HG02970 (cell line): ENCODE results near the gene SEPTIN8.

ENCODE experiments used
- ATAC-seq: cut with Tn5 transposase; IDR thresholded peaks from one replicate; pipeline ENCODE4 v1.9.1; 2021; ENCODE audit warnings: mild to moderate bottlenecking, moderate library complexity, moderate number of reproducible peaks; ENCODE audit not compliant: unreplicated experiment, low FRiP score

SEPTIN8 gene

DNA sequence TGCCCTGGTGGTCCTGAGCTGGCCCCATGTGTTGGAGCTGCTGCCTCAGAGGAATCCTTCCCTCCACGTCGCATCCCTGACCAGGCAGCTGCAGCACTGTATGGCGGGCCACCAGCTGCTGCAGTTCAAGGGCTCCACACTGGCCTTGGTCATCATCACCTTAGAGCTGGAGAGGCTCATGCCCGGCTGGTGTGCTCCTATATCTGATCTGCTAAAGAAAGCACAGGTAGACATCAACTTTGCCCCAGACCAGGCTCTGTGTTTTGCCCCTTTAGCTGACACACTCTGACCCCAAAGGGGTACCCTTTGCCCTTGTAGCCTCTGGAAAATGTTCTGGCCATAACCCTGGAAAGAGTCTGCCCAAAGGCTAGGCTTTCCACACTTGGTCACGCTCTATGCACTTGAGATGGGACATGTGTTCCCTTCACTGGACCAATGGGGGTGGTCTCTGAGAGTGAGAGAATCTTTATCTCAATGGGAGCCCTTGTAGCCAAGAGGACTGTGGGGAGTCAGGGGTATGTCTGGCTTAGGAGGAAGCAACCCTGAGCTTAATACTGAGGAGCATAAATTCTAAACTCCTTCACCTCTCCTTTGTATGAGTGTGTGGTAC, 25.0 kb downstream of the SEPTIN8 start:
- no peak for ATAC-seq

DNA sequence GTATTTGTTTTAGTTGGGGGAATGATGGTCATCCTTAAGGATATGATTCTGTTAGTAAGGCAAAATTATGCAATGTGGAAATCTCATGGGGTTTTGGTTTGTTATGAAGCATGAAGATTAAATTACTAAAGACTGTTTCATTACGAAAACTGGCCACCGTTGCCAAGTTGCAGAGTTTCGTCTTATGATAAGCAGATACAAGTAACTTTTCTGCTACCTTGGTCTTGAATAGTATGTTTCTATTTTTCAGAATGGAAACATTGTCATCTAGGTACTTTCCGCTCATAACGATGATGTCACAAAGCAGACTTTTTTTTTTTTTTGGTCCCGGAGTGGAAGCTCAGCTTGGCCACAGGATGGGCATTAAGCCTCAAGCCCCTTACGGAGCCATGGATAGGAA, 25.6 kb downstream of the SEPTIN8 start:
- ATAC-seq = peak; percentile 55

DNA sequence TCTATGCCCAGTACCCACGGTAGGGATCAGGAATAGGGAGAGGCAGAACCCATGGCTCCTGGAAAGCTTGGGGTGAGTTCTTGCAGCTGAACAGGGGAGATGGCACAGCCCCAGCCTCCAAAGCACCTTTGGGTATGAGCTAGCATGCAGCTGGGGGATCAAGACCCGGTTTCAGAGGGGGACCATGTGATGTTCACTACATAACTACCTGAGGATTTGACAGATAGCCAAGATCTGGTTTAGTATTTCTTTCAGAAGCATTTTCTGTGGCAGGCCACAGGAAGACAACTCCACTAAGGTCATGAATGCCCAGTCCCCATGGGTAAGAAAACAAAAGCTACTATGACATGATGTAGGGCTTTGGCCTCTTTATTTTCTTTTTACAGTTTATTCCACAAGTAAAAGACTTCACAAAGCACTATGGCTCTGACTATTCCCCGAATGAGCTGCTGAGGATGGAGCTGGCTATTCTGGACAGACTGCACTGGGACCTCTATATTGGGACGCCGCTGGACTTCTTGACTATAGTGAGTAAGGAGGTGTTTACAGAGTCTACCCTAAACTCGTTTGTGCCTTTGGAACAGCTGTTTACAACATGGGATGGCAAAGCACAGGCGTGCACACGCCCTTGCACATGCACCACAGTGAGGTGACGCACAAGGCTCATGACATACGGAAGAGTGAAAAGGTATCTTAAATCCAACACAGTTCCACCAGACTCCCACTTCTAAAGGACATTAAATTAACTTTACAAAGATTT, 26.4 kb downstream of the SEPTIN8 start:
- ATAC-seq = no peak

DNA sequence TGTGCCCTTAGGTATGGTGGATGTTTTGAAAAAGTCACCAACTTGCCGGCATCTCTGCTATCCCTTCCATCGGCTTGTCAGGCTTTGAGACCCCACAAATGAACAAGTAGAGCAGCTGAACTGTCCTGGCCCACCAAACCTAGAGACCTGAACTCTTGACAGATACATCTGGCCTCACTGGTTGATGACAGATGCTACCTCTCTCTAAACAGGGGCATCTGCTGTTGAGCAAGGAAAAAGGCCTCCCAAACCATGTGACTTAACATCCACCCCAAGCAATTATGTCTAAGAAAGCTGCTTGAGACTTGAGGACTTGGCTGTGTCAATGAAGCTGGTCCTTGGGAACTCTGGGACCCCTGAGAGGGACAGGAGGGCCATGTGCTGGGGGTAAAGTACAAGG, 27.5 kb downstream of the SEPTIN8 start:
- no peak for ATAC-seq

DNA sequence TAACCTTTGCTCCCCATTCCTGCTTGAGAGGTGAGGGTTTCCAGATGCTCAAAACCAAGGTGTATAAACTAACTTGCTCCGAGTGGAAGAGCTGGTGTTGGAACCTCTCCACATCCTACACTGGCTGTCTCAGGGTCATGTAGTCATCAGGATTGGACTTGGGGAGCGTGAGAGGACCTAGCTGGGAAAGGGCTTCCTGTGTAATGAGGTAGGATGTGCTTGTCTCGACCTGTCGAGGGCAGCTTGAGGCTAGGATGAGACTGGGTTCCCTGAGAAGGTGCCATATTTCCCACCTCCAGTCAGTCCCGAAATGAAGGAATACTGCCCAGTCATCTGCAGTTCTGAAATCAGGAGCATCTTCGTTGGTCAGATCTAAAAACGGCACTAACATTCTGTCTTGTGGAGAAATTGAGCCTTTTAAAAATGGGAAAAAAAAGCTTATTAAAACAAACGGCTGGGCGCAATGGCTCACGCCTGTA, 28.5 kb downstream of the SEPTIN8 start:
- no peak for ATAC-seq

DNA sequence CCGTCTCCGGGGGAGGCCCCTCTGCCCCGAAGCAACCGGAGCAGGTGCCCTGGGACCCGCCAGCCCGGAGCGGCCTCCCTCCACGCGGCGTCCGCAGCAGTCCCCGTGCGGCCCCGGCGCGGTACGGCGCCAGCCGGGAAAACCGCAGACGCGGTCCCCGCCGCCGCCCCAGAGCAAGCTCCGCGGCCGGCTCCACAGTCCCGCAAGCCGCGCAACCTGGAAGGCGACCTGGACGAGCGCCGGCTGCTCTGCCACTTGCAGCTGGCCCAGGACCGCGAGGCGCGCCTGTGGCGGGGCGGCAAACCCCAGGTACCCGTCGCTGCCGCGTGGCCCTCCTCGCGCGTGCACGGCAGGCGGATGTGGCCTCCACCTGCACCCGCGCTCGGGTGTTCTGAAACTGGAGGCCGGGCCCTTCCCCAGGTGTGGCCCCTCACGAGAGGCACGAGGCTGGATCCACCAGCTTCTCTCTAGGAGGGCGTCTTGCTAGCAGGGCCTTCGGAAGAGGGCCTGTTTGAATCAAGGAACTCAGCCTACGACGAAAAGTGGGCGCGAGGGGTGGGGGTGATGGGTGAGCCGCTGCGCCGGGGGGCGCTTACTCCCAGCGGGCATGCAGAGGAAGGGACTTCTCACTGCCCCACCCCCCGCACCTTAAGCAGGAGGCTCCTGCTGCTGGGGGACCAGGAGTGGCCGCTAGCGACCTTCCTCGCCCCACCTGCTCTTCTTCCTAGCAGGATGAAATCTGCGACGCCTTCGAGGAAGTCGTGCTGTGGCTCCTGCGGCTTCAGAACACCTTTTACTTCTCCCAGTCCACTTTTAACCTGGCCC, 29.2 kb downstream of the SEPTIN8 start:
- ATAC-seq = no peak

DNA sequence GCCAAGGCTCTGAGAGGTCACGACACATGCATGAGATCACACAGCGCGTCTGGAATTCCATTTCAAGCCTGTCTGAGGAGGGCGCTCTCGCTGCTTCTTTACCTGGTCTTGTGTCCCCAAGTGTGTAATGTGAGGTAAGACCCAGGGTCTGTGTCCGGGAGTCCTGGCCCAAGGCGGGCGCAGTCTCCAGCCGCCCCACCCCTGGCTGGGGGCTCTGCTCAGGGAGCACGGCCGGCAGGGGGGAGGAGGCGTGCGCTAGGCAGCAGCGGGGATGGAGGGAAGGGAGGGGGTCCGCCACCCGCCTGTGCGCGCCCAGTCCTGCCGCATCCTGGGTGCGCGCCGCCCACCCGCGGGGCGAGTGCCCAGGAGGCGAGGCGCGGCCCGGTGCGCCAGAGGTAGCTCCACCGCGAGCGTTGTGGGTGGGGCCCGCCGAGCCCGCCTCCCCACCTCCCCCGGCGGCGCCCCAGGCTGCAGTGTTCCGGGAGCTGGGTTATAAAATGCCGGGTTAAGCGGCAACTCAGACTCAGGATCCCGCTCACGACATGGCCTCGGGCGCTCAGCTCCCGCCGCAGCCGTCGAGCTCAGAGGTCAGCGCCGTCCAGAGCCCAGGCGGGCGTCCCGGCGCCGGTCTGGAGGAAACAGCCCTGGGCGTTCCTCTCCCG, 30.0 kb downstream of the SEPTIN8 start, which contains the start of gene CCNI2:
Gene CCNI2 (plus strand): TSS at position 473 of the 662 bp plus-strand sequence. CDS start 70 bp downstream, at position 543.
- ATAC-seq = no peak

DNA sequence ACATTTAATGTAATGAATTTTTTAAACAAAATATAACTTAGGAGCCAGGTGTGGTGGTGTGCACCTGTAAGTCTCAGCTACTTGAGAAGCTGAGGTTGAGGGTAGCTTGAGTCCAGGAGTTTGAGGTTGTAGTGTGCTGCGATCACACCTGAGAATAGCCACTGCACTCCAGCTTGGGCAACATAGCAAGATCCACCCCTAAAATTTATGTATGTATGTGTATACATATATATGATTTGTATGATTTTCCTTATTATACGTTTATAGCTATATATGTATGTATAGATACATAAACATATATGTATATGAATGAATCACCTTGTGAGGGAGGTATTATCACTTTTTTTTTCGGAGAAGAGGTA, 30.5 kb downstream of the SEPTIN8 start:
- no peak for ATAC-seq

DNA sequence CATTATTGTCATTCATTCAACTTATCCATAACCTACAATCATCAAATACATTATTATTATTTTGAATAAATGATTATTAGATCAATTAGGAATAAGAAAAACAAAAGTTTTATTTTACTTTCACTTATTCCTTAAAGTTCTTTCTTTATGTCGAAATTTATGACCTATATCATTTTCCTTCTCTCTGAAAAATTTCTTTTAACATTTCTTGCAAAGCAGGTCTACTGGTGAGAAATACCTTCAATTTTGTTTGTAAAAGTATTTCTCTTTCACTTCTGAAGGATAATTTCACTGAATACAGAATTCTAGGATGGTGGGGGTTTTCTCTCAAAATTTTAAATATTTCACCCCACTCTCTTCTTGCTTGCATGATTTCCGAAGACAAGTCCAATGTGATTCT, 32.4 kb downstream of the SEPTIN8 start:
- no peak for ATAC-seq

DNA sequence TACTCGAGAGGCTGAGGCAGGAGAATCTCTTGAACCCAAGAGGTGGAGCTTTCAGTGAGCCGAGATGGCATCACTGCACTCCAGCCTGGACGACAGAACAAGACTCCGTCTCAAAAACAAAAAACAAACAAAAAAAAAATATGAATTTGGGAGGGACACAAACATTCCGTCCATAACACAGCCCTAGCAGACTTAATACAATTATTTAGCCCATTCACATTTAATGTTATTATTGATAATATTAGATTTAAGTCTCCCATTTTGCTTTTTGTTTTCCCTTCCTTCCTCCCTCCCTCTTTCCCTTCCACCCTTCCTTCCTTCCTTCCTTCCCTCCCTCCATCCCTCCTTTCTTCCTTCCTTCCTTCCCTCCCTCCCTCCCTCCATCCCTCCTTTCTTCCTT, 34.4 kb downstream of the SEPTIN8 start:
- ATAC-seq = no peak

DNA sequence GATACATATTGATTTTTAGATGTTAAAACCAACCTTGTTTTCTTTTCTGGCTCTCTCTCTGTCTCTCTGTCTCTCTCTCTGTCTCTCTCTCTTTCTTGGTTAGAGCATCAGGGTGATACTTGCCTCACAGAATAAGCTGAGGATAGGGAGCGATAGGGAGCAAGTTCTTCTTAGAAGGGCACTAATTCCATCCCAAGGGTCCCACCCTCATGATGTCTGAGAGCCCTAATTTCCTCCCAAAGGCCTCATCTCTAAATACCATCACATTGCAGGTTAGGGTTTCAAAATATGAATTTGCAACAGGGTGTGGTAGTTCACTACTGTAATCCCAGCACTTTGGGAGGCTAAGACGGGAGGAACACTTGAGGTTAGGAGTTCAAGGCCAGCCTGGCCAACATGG, 34.9 kb downstream of the SEPTIN8 start:
- ATAC-seq = no peak

DNA sequence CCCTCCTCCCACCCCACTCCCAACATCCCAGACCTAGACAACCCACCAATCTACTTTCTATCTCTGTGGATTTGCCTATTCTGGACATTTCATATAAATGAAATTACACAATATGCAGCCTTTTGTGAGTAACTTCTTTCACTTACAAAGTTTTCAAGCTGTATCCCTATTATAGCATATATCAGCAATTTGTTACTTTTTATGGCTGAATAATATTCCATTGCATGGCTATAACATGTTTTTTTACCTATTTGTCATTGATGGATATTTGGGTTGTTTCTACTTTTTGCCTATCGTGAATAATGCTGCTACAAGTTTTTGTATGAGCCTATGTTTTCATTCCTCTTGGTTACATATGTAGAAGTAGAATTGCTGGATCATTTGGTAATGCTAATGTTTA, 37.8 kb downstream of the SEPTIN8 start:
- ATAC-seq = no peak

DNA sequence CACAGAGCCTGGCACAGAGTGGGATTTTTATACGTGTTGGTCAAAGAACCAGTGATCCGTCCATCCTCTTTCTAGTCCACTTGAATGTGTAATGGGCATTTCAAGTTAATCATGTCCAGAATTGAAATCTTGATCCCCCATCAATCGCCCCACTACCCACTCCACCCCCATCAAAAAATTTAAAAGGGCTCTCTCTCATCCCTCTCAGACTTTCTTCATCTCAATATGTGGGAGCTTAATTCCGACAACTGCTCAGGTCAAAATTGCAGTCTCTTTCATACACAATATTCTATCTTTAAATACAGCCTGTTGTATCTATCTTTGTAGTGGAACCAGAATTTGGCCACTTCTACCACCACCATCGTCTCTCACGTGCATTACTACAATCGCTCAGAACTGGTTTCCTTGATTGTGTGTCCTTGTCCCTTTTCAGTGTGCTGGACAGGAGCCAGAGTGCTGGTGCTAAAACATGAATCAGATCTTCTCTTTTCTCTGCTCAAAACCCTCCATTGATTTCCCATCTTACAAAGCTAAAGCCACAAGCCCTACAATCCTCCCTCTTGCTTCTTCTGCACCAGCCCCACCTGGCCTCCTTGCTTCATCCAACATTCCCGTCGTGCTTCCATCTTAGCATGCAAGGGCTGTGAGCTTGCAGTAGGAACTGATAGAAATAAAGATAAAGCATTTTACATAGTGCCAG, 38.9 kb downstream of the SEPTIN8 start:
- no peak for ATAC-seq

DNA sequence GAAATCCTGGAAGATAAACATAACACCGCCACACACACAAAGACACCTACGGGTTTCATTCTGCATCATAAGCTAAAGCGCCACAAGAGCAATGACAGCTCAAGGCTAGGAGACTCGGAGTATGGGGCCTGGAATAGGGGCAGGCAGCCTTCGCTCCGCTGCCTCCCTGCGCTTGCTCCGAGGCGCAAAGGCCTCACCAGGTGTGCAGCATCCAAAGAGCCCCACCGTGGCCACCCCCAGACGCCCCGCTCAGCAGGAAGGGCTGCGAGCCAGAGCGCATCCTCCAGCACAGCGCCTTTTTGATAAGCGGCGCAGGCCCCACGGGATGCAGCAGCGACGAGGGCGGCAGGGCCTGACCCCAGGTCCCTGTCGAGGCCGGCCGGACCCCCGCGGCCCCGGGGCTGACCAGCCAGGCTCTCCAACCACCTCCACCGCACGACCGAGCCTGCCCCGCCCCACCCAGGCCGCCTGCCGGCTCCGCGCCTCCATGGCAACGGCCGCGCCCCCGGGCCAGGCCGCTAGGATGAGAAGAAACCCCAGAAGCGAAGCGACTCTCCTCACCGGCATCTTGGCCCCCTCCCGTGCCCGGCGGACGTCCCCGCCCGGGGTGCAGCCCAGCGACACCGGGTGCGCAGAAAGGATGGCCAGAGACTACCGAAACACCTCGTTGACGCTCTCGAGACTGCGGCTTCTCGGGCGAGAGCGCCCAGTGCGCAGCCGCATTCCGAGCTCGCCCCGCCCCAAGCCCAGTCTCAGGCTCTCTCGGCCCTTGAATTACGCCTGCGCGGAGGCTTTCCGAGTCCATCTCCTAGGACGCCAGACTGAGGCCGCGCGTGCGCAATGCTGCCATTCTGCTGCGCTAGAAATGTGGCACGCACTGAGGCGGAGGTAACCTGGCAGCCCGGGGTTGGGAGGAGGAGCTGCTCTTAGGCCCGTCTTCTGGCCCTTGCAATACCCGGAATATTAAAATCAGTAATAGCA, 39.9 kb downstream of the SEPTIN8 start, which contains the start of gene KIF3A:
Gene KIF3A (minus strand): TSS at position 694 of the 981 bp plus-strand sequence. CDS start 127 bp downstream, at position 567.
- peak; percentile 93 for ATAC-seq

DNA sequence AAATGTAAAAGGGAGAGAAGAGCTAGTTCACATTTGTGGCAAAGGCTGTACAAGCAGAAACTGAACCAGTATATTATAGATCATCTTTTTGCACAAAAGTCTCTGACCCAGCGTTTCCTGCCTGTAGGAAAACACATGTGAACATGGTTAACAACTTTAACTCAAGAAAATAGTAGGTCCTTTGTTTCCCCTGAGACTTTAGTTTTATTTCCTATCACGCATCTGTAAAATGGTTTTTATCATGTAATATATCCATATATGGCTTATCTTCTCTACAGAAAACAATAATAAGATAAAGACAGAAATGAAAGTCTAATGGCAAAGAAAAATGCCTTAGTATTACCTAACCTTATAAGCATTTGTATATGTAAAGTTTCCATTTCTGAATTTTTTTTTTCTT, 42.4 kb downstream of the SEPTIN8 start:
- ATAC-seq = no peak

DNA sequence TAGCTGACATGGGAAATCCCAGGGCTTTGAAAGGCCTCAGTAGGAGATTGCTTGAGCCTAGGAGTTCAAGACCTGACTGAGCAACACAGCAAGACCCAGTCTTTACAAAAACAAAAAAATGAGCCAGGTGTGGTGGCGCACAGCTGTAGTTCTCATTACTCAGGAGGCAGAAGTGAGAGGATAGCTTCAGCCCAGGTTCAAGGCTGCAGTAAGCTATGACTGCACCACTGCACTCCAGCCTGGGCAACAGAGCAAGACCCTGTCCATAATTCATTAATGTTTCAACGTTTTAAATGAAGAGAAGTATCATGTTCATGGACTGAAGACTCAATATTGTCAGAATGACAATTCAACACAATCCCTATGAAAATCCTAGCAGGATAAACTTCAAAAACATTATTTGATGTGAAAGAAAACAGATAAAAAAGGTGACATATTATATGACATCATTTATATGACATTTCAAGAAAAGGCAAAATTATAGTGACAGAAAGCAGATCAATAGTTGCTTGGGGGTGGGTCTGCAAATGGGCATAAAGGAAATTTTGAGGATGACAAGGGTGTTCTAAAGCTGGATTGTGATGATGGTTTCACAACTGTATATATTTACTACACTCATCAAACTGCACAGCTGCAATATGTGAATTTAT, 43.4 kb downstream of the SEPTIN8 start:
- no peak for ATAC-seq

DNA sequence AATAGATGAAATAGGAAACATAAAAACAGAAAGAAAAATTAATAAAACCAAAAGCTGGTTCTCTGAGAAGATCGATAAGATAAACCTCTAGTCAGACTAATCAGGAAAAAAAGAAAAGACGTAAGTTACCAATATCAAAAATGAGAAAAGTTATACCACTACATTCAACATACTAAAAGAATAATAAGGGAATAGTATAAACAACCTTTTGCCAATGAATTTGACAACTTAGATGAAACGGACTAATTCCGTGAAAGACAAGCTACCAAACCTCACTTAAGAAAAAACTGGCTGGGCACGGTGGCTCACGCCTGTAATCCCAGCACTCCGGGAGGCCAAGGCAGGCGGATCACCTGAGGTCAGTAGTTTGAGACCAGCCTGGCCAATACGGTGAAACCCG, 47.1 kb downstream of the SEPTIN8 start:
- no peak for ATAC-seq

DNA sequence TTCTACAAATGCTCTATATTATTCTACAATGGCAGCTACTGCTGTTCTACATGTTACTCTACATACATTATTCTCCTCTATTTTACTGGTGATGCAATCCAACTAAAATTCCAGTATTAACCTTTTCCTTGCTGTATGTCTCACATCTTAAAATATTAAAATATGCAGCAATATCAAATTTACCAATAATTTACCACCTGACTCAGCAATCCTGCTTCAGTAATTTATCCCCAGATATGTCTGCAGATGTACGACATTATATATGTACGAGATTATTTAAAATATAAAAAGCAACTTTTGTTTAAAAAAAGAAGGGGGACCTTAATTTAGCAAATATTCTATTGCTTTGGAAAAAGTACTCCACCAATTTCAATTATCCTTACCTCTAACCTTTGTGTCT, 51.3 kb downstream of the SEPTIN8 start:
- ATAC-seq = no peak
